GM19372 (cell line): ENCODE results near the gene FCRL1.
A peak's percentile ranks its signal among the peaks of the same experiment; 100 is the strongest.

ENCODE experiments used
- ATAC-seq: cut with Tn5 transposase; IDR thresholded peaks from one replicate; pipeline ENCODE4 v1.9.1; 2021; ENCODE audit warnings: mild to moderate bottlenecking, low read depth, moderate library complexity; ENCODE audit not compliant: unreplicated experiment

The FCRL1 gene

GRCh38 chr1:157806431-157807149 lies 13.3 kb downstream of the FCRL1 start:
- ATAC-seq: peak; percentile 75

GRCh38 chr1:157803851-157804250 lies 16.1 kb downstream of the FCRL1 start:
- no peak for ATAC-seq

- ATAC-seq: no peak
Observed at GRCh38 chr1:157799996-157800395, 19.9 kb downstream of the FCRL1 start.

GRCh38 chr1:157798211-157798610 lies 21.7 kb downstream of the FCRL1 start:
- ATAC-seq: no peak

GRCh38 chr1:157785248-157785647 lies 34.7 kb downstream of the FCRL1 start:
- no peak for ATAC-seq

GRCh38 chr1:157784801-157785200 lies 35.1 kb downstream of the FCRL1 start:
- ATAC-seq: no peak

GRCh38 chr1:157782931-157783330 lies 37.0 kb downstream of the FCRL1 start:
- ATAC-seq: no peak

GRCh38 chr1:157781048-157781447 lies 38.9 kb downstream of the FCRL1 start:
- ATAC-seq: peak; percentile 53

- no peak for ATAC-seq
Observed at GRCh38 chr1:157776971-157777391, 42.9 kb downstream of the FCRL1 start, which contains the start of gene FCRL2. TSS of gene FCRL2 (minus strand) at chr1:157777132. CDS start at chr1:157777073, 59 bp downstream.

GRCh38 chr1:157775101-157775870 lies 44.6 kb downstream of the FCRL1 start:
- ATAC-seq: no peak

GRCh38 chr1:157774412-157774811 lies 45.5 kb downstream of the FCRL1 start:
- no peak for ATAC-seq

- no peak for ATAC-seq
Observed at GRCh38 chr1:157773493-157774350, 46.2 kb downstream of the FCRL1 start.

- no peak for ATAC-seq
Observed at GRCh38 chr1:157771661-157772425, 48.1 kb downstream of the FCRL1 start.

- no peak for ATAC-seq
Observed at GRCh38 chr1:157770442-157771043, 49.4 kb downstream of the FCRL1 start.

GRCh38 chr1:157766792-157767191 lies 53.1 kb downstream of the FCRL1 start:
- no peak for ATAC-seq

GRCh38 chr1:157758018-157758417 lies 61.9 kb downstream of the FCRL1 start:
- no peak for ATAC-seq

- no peak for ATAC-seq
Observed at GRCh38 chr1:157753611-157754010, 66.3 kb downstream of the FCRL1 start.

- no peak for ATAC-seq
Observed at GRCh38 chr1:157751283-157751682, 68.6 kb downstream of the FCRL1 start.

GRCh38 chr1:157748262-157748817 lies 71.6 kb downstream of the FCRL1 start:
- no peak for ATAC-seq
